Transverse colon (tissue), 4 donors: ENCODE measurements around the gene SLC4A8. TPM values are rescaled to one million over a fixed set of nuclear protein-coding genes. Genes with fewer than 3 reads are reported as not detected.
"Not testable (repeated sequence)": the region's sequence is repeated elsewhere in the genome, so short reads cannot be mapped to it uniquely, and the experiment has no call there.

ENCODE experiments used
- DNase-seq: peaks from one replicate; pipeline ENCODE4 v3.0.0-alpha.2; 2019
- H3K27ac ChIP-seq, 4 donors: fragments of 200-600 bp; sonication (generic); 2 replicates each; pipeline ENCODE4 v1.5.1; 2016 to 2018; ENCODE audit warnings: inconsistent platforms in 4 of 4
- H3K27me3 ChIP-seq: fragments of 200-600 bp; sonication (generic); 2 replicates; pipeline ENCODE4 v1.5.1; 2017; ENCODE audit warnings: inconsistent platforms
- H3K36me3 ChIP-seq, 4 donors: fragments of 200-600 bp; sonication (generic); 2 replicates each; pipeline ENCODE4 v1.5.1; 2017 to 2019; ENCODE audit warnings: inconsistent platforms in 4 of 4
- H3K4me1 ChIP-seq, 4 donors: fragments of 200-600 bp; sonication (generic); 2 replicates each; pipeline ENCODE4 v1.5.1; 2017 to 2020; ENCODE audit warnings: inconsistent platforms in 4 of 4
- H3K4me3 ChIP-seq, 4 donors: fragments of 200-600 bp; sonication (generic); 1 replicate in 1 of 4; 2 replicates in 3 of 4; pipeline versions ENCODE4 v1.5.1 to v1.6.1; 2017 to 2019; ENCODE audit warnings: inconsistent platforms in 4 of 4
- H3K9me3 ChIP-seq, 2 donors: fragments of 200-600 bp; sonication (generic); 2 replicates each; pipeline ENCODE4 v1.5.1; 2017 to 2019; ENCODE audit warnings: inconsistent platforms in 2 of 2
- EP300 ChIP-seq: sonication (generic); formaldehyde crosslinking; IDR thresholded peaks from one replicate; pipeline ENCODE4 v1.6.1; 2017; ENCODE audit warnings: antibody characterized with exemption, low read depth
- POLR2A ChIP-seq: fragments of 450-650 bp; IDR thresholded peaks from one replicate; pipeline ENCODE4 v1.6.1; 2016; ENCODE audit warnings: antibody characterized with exemption, mild to moderate bottlenecking, moderate library complexity
- POLR2AphosphoS5 ChIP-seq, 3 donors: sonication (generic); formaldehyde crosslinking; IDR thresholded peaks; one replicate each; pipeline ENCODE4 v1.6.1; 2016; ENCODE audit warnings: antibody characterized with exemption in 3 of 3
- WGBS, 2 donors: methylation state at CpG; one replicate each; pipeline ENCODE4 v1.1.5; 2018; ENCODE audit warnings: low coverage in 1 of 2; 5-methylcytosine and 5-hydroxymethylcytosine counted together
- in situ Hi-C, 4 donors: fragments of 200-750 bp; cut with MboI; loops; one replicate each; pipeline versions ENCODE4 v1.15.0 to v1.15.1; 2017; ENCODE audit warnings: low sequenced_read_pairs in 3 of 4, low pct_ligation_motif_present in 1 of 4, low pct_unique_long_range_greater_than_20kb in 1 of 4
- intact Hi-C: fragments of 100-400 bp; cut with DNase I; formaldehyde crosslinking; loops from one replicate; pipeline ENCODE4 v1.15.1; 2023; ENCODE audit warnings: low total_unique reads
- total RNA-seq, 4 donors: library from RNA; depleted of rRNA; stranded (reverse); fragments of >200 nt; gene quantifications; one replicate each; pipeline ENCODE4 v1.1.0, GENCODE V29; 2016
- TF ChIP-seq, protein P1 (sequence below), 5 experiments: fragments of 200-600 bp in 3 of 5; fragments of 450-650 bp in 2 of 5; sonication (generic) in 3 of 5; IDR thresholded peaks; 1 replicate in 2 of 5; 2 replicates in 3 of 5; pipeline ENCODE4 v1.5.1; 2016 to 2017; ENCODE audit warnings: antibody characterized with exemption in 5 of 5, inconsistent platforms in 3 of 5, mild to moderate bottlenecking in 2 of 5, moderate library complexity in 1 of 5

The SLC4A8 gene
- total RNA-seq, 4 donors from 2014 or later: 0.64 to 2.2 (median 1.1) TPM; not detected in 1

DNA sequence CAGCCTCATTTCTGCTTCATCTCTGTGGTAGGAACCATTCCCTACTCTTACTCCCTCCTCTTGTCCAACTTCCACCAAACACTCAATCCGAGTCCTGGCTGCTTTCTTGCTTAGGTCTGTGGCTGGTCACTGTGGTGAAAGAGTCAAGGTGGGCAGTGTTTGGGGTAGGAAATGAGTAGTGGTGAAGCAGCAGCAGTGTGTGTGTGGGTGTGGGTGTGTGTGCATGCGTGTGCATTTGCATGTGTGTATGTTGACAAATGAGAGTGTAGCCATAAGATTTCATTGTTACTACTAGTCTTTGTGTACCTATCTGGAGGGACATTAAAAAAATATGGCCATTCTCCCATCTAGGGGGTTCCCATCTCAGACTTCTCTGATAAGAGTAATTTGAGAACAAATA, 87.8 kb downstream of the SLC4A8 start:
- 92 to 96% methylated on average over 2 of the region's 2 CpGs for WGBS, 2 donors
- Histone ChIP-seq H3K36me3 (no peaks in the 10 kb centered on the region), H3K4me1 (no peaks in the 10 kb centered on the region), H3K9me3 (no peaks in the 10 kb centered on the region), H3K27ac (no peak overlapping the region), H3K4me3 (no peak overlapping the region), H3K27me3 (no peaks in the 10 kb centered on the region)
- in situ Hi-C loops (no loop called here), intact Hi-C loops (no loop called here)
- DNase-seq: no peak
- TF ChIP-seq, protein P1, sequence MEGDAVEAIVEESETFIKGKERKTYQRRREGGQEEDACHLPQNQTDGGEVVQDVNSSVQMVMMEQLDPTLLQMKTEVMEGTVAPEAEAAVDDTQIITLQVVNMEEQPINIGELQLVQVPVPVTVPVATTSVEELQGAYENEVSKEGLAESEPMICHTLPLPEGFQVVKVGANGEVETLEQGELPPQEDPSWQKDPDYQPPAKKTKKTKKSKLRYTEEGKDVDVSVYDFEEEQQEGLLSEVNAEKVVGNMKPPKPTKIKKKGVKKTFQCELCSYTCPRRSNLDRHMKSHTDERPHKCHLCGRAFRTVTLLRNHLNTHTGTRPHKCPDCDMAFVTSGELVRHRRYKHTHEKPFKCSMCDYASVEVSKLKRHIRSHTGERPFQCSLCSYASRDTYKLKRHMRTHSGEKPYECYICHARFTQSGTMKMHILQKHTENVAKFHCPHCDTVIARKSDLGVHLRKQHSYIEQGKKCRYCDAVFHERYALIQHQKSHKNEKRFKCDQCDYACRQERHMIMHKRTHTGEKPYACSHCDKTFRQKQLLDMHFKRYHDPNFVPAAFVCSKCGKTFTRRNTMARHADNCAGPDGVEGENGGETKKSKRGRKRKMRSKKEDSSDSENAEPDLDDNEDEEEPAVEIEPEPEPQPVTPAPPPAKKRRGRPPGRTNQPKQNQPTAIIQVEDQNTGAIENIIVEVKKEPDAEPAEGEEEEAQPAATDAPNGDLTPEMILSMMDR (IDR thresholded peaks at IDR 0.05): no peak

DNA sequence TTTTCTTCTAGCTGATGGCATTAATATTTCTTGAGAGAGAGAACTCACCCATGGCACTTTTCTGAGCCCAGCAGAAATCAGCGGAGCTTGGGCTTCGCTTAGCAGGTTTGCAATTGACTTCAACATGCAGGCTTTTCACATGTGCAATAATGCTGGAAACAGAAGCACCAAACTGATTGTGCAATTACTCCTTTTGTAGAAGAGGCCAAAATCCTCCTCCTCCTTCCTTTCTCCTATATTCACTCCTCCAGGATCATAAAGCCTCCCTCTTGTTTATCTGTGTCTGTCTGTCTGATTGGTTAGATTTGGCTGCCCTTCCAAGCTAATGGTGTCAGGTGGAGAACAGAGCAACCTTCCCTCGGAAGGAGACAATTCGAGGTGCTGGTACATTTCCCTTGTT, 90.4 kb downstream of the SLC4A8 start:
- H3K9me3 ChIP-seq, DNase-seq, in situ Hi-C loops, H3K27me3 ChIP-seq, H3K4me3 ChIP-seq, intact Hi-C loops, H3K36me3 ChIP-seq, H3K27ac ChIP-seq, H3K4me1 ChIP-seq: not testable (repeated sequence)
- 78 to 85% methylated on average over 4 of the region's 4 CpGs for WGBS, 2 donors

DNA sequence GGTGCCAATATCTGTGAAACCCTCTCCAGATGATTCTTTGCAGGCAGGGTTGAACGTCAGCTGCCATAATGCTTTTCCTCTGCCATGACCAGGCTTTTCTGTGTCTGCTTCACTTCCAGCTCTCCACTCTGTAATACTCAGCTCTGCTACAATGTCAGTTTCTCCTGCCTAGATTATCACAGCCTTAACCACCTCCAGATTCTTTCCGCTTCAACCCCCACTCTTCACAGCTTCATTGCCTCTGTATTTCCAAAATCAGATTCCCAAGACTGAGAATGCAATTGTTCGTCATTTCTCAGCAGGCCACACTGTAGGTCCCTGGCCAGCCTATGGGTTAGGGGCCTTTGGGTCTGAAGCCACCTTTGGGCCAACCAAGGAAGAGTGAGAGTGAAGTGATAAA, 92.7 kb downstream of the SLC4A8 start:
- WGBS, 2 donors: 88 to 100% methylated on average over 3 of the region's 3 CpGs
- no peaks in the 10 kb centered on the region for H3K27me3 ChIP-seq
- no peaks in the 10 kb centered on the region for H3K9me3 ChIP-seq
- H3K27ac ChIP-seq: no peak overlapping the region
- no peak overlapping the region for H3K4me3 ChIP-seq
- intact Hi-C loops: no loop called here
- no peaks in the 10 kb centered on the region for H3K4me1 ChIP-seq
- no peak for DNase-seq
- in situ Hi-C loops: no loop called here
- TF ChIP-seq EP300: no peak
- TF ChIP-seq, protein P1 (IDR thresholded peaks at IDR 0.05): no peak
- no peak for TF ChIP-seq POLR2A
- no peak for TF ChIP-seq POLR2AphosphoS5 (IDR thresholded peaks at IDR 0.05)
- H3K36me3 ChIP-seq: no peaks in the 10 kb centered on the region

DNA sequence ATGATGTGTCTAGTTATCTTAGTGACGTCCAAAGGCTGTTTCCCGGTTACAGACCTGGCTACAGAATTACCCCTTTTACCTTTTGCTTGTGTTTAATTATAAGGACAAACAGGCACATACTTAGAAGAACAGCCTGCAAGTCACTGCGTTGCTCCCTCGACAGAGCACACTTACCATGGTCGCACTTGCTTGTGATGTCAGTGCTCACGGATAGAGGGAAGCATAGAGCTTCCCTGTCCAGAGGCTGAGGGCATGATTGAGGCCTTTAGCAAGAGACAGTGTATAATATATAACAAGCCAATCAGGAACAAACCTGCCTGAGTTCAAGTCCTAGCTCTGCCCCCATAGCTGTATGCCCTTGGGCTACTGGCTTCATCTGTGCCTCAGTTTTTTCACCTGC, 93.2 kb downstream of the SLC4A8 start:
- intact Hi-C loops: no loop called here
- Histone ChIP-seq H3K4me3 (no peak overlapping the region), H3K4me1 (no peaks in the 10 kb centered on the region), H3K36me3 (no peaks in the 10 kb centered on the region), H3K27me3 (no peaks in the 10 kb centered on the region), H3K9me3 (no peaks in the 10 kb centered on the region), H3K27ac (no peak overlapping the region)
- DNase-seq: no peak
- in situ Hi-C loops: no loop called here
- WGBS, 2 donors: 77 to 100% methylated on average over 1 to 6 of the region's 6 CpGs
- TF ChIP-seq POLR2A (no peak), POLR2AphosphoS5 (IDR thresholded peaks at IDR 0.05) (no peak), EP300 (no peak)
- TF ChIP-seq, protein P1 (IDR thresholded peaks at IDR 0.05): no peak

DNA sequence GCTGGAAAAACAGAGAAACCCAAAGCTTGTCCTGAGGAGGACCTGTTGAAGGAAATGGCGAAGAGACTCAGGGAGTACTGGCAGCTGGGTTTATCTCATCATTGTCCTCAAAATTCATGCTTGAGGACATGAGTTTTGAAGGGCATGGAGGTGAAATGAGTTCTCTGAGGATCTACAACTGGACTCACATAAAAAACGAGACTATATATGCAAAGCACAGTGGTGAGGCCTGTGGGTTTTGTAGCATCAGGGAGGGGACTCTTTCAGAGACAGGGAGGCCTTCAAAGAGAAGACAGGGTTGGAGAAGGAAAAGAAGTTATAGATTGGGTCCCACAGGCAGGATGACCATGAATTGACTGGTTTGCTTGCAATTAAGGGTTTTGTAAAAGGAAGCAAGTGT, 95.1 kb downstream of the SLC4A8 start:
- H3K9me3 ChIP-seq: no peaks in the 10 kb centered on the region
- WGBS, 2 donors: 80 to 81% methylated on average over 2 of the region's 2 CpGs
- H3K27ac ChIP-seq: no peak overlapping the region
- no peaks in the 10 kb centered on the region for H3K4me1 ChIP-seq
- no peaks in the 10 kb centered on the region for H3K36me3 ChIP-seq
- in situ Hi-C loops (loop anchor here in 2 of 4 donors (10.0 kb wide), 1 partner anchor 95 kb away; the partner anchor contains the start of gene SLC4A8 (in 2 of the 2)), intact Hi-C loops (loop anchor here (10.0 kb wide), 1 partner anchor 95 kb away; the partner anchor contains the start of gene SLC4A8)
- no peak for DNase-seq
- TF ChIP-seq EP300 (no peak), POLR2AphosphoS5 (IDR thresholded peaks at IDR 0.05) (no peak), POLR2A (no peak)
- TF ChIP-seq, protein P1 (IDR thresholded peaks at IDR 0.05): no peak
- H3K4me3 ChIP-seq: no peak overlapping the region
- no peaks in the 10 kb centered on the region for H3K27me3 ChIP-seq
